Liver (tissue), 3 donors: ENCODE measurements around the gene KBTBD13.

Experiments
- ATF3 ChIP-seq: IDR thresholded peaks from 2 replicates; pipeline ENCODE4 v1.6.1; 2016; ENCODE audit warnings: antibody characterized with exemption
- CTCF ChIP-seq: fragments of 150-350 bp; IDR thresholded peaks from 2 replicates; pipeline ENCODE4 v1.5.1; 2017; ENCODE audit warnings: improper control_type of control experiment, low read depth, low read length; ENCODE audit not compliant: missing input control
- FOXA1 ChIP-seq: IDR thresholded peaks from 2 replicates; pipeline ENCODE4 v1.6.1; 2016; ENCODE audit warnings: antibody characterized with exemption
- FOXA2 ChIP-seq: IDR thresholded peaks from 2 replicates; pipeline ENCODE4 v1.6.1; 2016; ENCODE audit warnings: antibody characterized with exemption
- HNF4A ChIP-seq, 2 donors: conservative IDR thresholded peaks; 2 replicates each; pipeline ENCODE4 v1.6.1; 2016; ENCODE audit warnings: antibody characterized with exemption in 2 of 2, mild to moderate bottlenecking in 2 of 2
- JUND ChIP-seq, 2 donors: IDR thresholded peaks; 2 replicates each; pipeline ENCODE4 v1.6.1; 2016; ENCODE audit warnings: antibody characterized with exemption in 2 of 2
- MAX ChIP-seq: IDR thresholded peaks from 2 replicates; pipeline ENCODE4 v1.6.1; 2016; ENCODE audit warnings: antibody characterized with exemption
- RAD21 ChIP-seq, 2 donors: IDR thresholded peaks; 2 replicates each; pipeline ENCODE4 v1.6.1; 2016; ENCODE audit warnings: antibody characterized with exemption in 2 of 2, mild to moderate bottlenecking in 2 of 2
- REST ChIP-seq: IDR thresholded peaks from 2 replicates; pipeline ENCODE4 v1.6.1; 2016; ENCODE audit warnings: antibody characterized with exemption, mild to moderate bottlenecking
- SP1 ChIP-seq: IDR thresholded peaks from 2 replicates; pipeline ENCODE4 v1.6.1; 2018; ENCODE audit warnings: antibody characterized with exemption, mild to moderate bottlenecking
- TAF1 ChIP-seq: conservative IDR thresholded peaks from 2 replicates; pipeline ENCODE4 v1.6.1; 2016; ENCODE audit warnings: antibody characterized with exemption, mild to moderate bottlenecking
- YY1 ChIP-seq: IDR thresholded peaks from 2 replicates; pipeline ENCODE4 v1.6.1; 2016; ENCODE audit warnings: antibody characterized with exemption, mild to moderate bottlenecking
- ZBTB33 ChIP-seq: IDR thresholded peaks from 2 replicates; pipeline ENCODE4 v1.6.1; 2016; ENCODE audit warnings: antibody characterized with exemption
- donor health status: healthy.
- donor health status: healthy.

- TF ChIP-seq CTCF (no peak), TAF1 (no peak), REST (no peak), MAX (no peak), ZBTB33 (no peak), RAD21 (IDR thresholded peaks at IDR 0.05) (no peak), HNF4A (conservative IDR thresholded peaks at IDR 0.05) (no peak), ATF3 (no peak), FOXA2 (no peak), JUND (IDR thresholded peaks at IDR 0.05) (no peak), FOXA1 (no peak), SP1 (no peak), YY1 (no peak)
These were observed 29.6 kb downstream of the KBTBD13 start for GRCh38 chr15:65106011-65106590.
